H1 (cell line): ENCODE results near the gene MYBL2. TPM values are rescaled to one million over a fixed set of nuclear protein-coding genes. Genes with fewer than 3 reads are reported as not detected.

Source experiments
- CTCF ChIA-PET: fragments of 300-600 bp; sonication (Branson Sonifier 250); formaldehyde crosslinking; loops from one replicate; lab custom pipeline; 2021; ENCODE audit not compliant: partially characterized antibody; lab: Charles Lee
- POLR2A ChIA-PET: fragments of 300-600 bp; sonication (Branson Sonifier 250); formaldehyde crosslinking; loops from one replicate; lab custom pipeline; 2021; ENCODE audit warnings: inconsistent platforms; ENCODE audit not compliant: partially characterized antibody; lab: Charles Lee
- DNase-seq, 2 experiments: peaks; one replicate each; pipeline versions ENCODE4 v3.0.0 to v3.0.0-alpha.2; 2010 to 2022; ENCODE audit warnings: low spot score in 2 of 2, low read depth in 1 of 2, mixed read lengths in 1 of 2
- FAIRE-seq: peaks from 2 replicates; lab custom pipeline; 2011; peaks lifted over from hg19 to GRCh38; lab: Jason Lieb, UNC
- H2AFZ ChIP-seq: 2 replicates; pipeline ENCODE4 v1.8.1; 2012; ENCODE audit warnings: low read length, inconsistent platforms
- H2AK5ac ChIP-seq: 2 replicates; pipeline ENCODE4 v1.6.1; 2013; ENCODE audit warnings: low read depth, low read length
- H2BK120ac ChIP-seq: replicated peaks from 2 replicates; pipeline ENCODE3; 2013; ENCODE audit warnings: low read depth, low read length, inconsistent platforms
- H2BK12ac ChIP-seq: 2 replicates; pipeline ENCODE4 v1.6.1; 2013; ENCODE audit warnings: low read depth, low read length
- H2BK15ac ChIP-seq: 2 replicates; pipeline ENCODE4 v1.6.1; 2013; ENCODE audit warnings: low read length
- H2BK20ac ChIP-seq: 2 replicates; pipeline ENCODE4 v1.6.1; 2013; ENCODE audit warnings: low read length
- H2BK5ac ChIP-seq: 2 replicates; pipeline ENCODE4 v1.6.1; 2013; ENCODE audit warnings: low read depth, low read length
- H3K14ac ChIP-seq: 2 replicates; pipeline ENCODE4 v1.6.1; 2013; ENCODE audit warnings: inconsistent platforms; ENCODE audit not compliant: insufficient read length
- H3K18ac ChIP-seq: 2 replicates; pipeline ENCODE4 v1.6.1; 2013; ENCODE audit warnings: low read length; ENCODE audit errors: extremely low read depth
- H3K23ac ChIP-seq: 2 replicates; pipeline ENCODE4 v1.6.1; 2013; ENCODE audit warnings: inconsistent platforms; ENCODE audit not compliant: insufficient read length
- H3K23me2 ChIP-seq: 2 replicates; pipeline ENCODE4 v1.6.1; 2013; ENCODE audit warnings: low read depth, low read length
- H3K27ac ChIP-seq: 2 replicates; pipeline ENCODE4 v1.6.1; 2011; ENCODE audit warnings: low read depth, low read length, inconsistent platforms
- H3K27me3 ChIP-seq, 4 experiments: replicated peaks in 1 of 4; 1 replicate in 1 of 4; 2 replicates in 3 of 4; pipeline versions ENCODE4 v1.6.1 to v1.8.1; 2011 to 2013; ENCODE audit warnings: low read length in 3 of 4, mild to moderate bottlenecking in 3 of 4, inconsistent platforms in 2 of 4, mixed read lengths in 2 of 4, moderate library complexity in 1 of 4; ENCODE audit not compliant: control insufficient read depth in 3 of 4, insufficient read depth in 3 of 4; ENCODE audit errors: extremely low read depth in 1 of 4
- H3K36me3 ChIP-seq, 4 experiments: 2 replicates each; pipeline versions ENCODE4 v1.6.1 to v1.8.1; 2011 to 2013; ENCODE audit warnings: mild to moderate bottlenecking in 4 of 4, low read length in 3 of 4, moderate library complexity in 2 of 4, control low read depth in 1 of 4, inconsistent platforms in 1 of 4; ENCODE audit not compliant: insufficient read depth in 4 of 4, control insufficient read depth in 2 of 4
- H3K4ac ChIP-seq: replicated peaks from 2 replicates; pipeline ENCODE3; 2013; ENCODE audit warnings: low read length, low read depth, mixed read lengths, inconsistent platforms; ENCODE audit not compliant: insufficient read length
- H3K4me1 ChIP-seq, 4 experiments: replicated peaks in 1 of 4; 1 replicate in 1 of 4; 2 replicates in 3 of 4; pipeline versions ENCODE4 v1.6.1 to v1.8.1; 2011 to 2013; ENCODE audit warnings: low read length in 3 of 4, inconsistent platforms in 2 of 4, mixed read lengths in 1 of 4; ENCODE audit not compliant: insufficient read depth in 4 of 4, control insufficient read depth in 3 of 4
- H3K4me2 ChIP-seq, 2 experiments: 2 replicates each; pipeline versions ENCODE4 v1.6.1 to v1.8.1; 2011 to 2013; ENCODE audit warnings: low read depth in 2 of 2, low read length in 2 of 2, control low read depth in 1 of 2, inconsistent platforms in 1 of 2, mild to moderate bottlenecking in 1 of 2; ENCODE audit not compliant: insufficient read depth in 1 of 2
- H3K4me3 ChIP-seq, 4 experiments: fragments of 200-600, 300-600 bp in 1 of 4; sonication (generic), shearing (Covaris generic), sonication (Bioruptor Twin) in 1 of 4; 2 replicates each; pipeline versions ENCODE4 v1.5.1 to v1.8.1; 2011 to 2016; ENCODE audit warnings: low read length in 4 of 4, low read depth in 3 of 4, control low read depth in 2 of 4, inconsistent platforms in 2 of 4, mild to moderate bottlenecking in 2 of 4, mixed read lengths in 1 of 4, moderate library complexity in 1 of 4; ENCODE audit not compliant: insufficient read depth in 2 of 4; ENCODE audit errors: extremely low read depth in 1 of 4
- H3K56ac ChIP-seq: replicated peaks from 2 replicates; pipeline ENCODE3; 2013; ENCODE audit warnings: low read depth, mild to moderate bottlenecking, mixed read lengths, low read length, inconsistent platforms; ENCODE audit not compliant: insufficient read length
- H3K79me1 ChIP-seq: 2 replicates; pipeline ENCODE4 v1.6.1; 2013; ENCODE audit warnings: low read depth, low read length, control low read depth
- H3K79me2 ChIP-seq, 2 experiments: 2 replicates each; pipeline versions ENCODE4 v1.6.1 to v1.8.1; 2012 to 2013; ENCODE audit warnings: low read length in 2 of 2, mild to moderate bottlenecking in 2 of 2, inconsistent platforms in 1 of 2; ENCODE audit not compliant: insufficient read depth in 2 of 2, control insufficient read depth in 1 of 2
- H3K9ac ChIP-seq, 4 experiments: replicated peaks in 1 of 4; 1 replicate in 1 of 4; 2 replicates in 3 of 4; pipeline versions ENCODE4 v1.6.1 to v1.8.1; 2011 to 2013; ENCODE audit warnings: low read depth in 3 of 4, low read length in 3 of 4, control low read depth in 2 of 4, mild to moderate bottlenecking in 2 of 4, moderate library complexity in 2 of 4, inconsistent platforms in 1 of 4; ENCODE audit errors: extremely low read depth in 1 of 4
- H3K9me3 ChIP-seq, 2 experiments: 2 replicates each; pipeline versions ENCODE4 v1.6.1 to v1.8.1; 2012 to 2013; ENCODE audit warnings: mild to moderate bottlenecking in 2 of 2, moderate library complexity in 2 of 2, control low read depth in 1 of 2, inconsistent platforms in 1 of 2, low read depth in 1 of 2, low read length in 1 of 2, mixed read lengths in 1 of 2; ENCODE audit not compliant: insufficient read depth in 2 of 2
- H4K20me1 ChIP-seq, 2 experiments: replicated peaks in 1 of 2; 2 replicates each; pipeline versions ENCODE3 to v1.8.1; 2011 to 2013; ENCODE audit warnings: inconsistent platforms in 2 of 2, low read length in 2 of 2, mild to moderate bottlenecking in 1 of 2; ENCODE audit not compliant: insufficient read depth in 2 of 2, control insufficient read depth in 1 of 2
- H4K5ac ChIP-seq: 2 replicates; pipeline ENCODE4 v1.6.1; 2013; ENCODE audit warnings: low read length, low read depth, mixed read lengths, inconsistent platforms; ENCODE audit not compliant: insufficient read length
- H4K8ac ChIP-seq: 2 replicates; pipeline ENCODE4 v1.8.0; 2013; ENCODE audit warnings: mild to moderate bottlenecking, moderate library complexity, low read length, inconsistent platforms; ENCODE audit not compliant: insufficient read depth; ENCODE audit errors: extremely low read depth
- H4K91ac ChIP-seq: replicated peaks from 2 replicates; pipeline ENCODE3; 2013; ENCODE audit warnings: low read length, mixed read lengths, inconsistent platforms; ENCODE audit not compliant: insufficient read length
- CHD2 ChIP-seq: IDR thresholded peaks from 2 replicates; pipeline ENCODE4 v1.6.1; 2012; ENCODE audit warnings: low read length, improper control_type of control experiment
- CTBP2 ChIP-seq: IDR thresholded peaks from 2 replicates; pipeline ENCODE4 v1.7.0; 2011; ENCODE audit warnings: borderline replicate concordance, mild to moderate bottlenecking, moderate library complexity, mixed read lengths, low read length; ENCODE audit not compliant: insufficient read depth, insufficient read length
- E2F6 ChIP-seq: IDR thresholded peaks from 2 replicates; pipeline ENCODE4 v1.6.1; 2012; ENCODE audit warnings: inconsistent platforms
- JUND ChIP-seq: IDR thresholded peaks from 2 replicates; pipeline ENCODE4 v1.6.1; 2011; ENCODE audit warnings: mild to moderate bottlenecking, improper control_type of control experiment, low read length
- POLR2A ChIP-seq, 2 experiments: IDR thresholded peaks; 1 replicate in 1 of 2; 2 replicates in 1 of 2; pipeline ENCODE4 v1.6.1; 2011; ENCODE audit warnings: low read depth in 2 of 2, low read length in 2 of 2, mild to moderate bottlenecking in 2 of 2; ENCODE audit errors: control extremely low read depth in 1 of 2
- RNF2 ChIP-seq: fragments of 200-900, 300-1000 bp; sonication (generic); IDR thresholded peaks from 2 replicates; pipeline ENCODE4 v1.7.1; 2016; ENCODE audit warnings: borderline replicate concordance, low read depth, mild to moderate bottlenecking, antibody characterized with exemption, low read length; ENCODE audit not compliant: poor library complexity, severe bottlenecking; ENCODE audit errors: missing control alignments
- SP1 ChIP-seq: IDR thresholded peaks from 2 replicates; pipeline ENCODE4 v1.6.1; 2011; ENCODE audit warnings: low read depth, low read length
- TBP ChIP-seq: IDR thresholded peaks from 2 replicates; pipeline ENCODE4 v1.6.1; 2011; ENCODE audit warnings: low read depth, low read length, improper control_type of control experiment
- ZNF274 ChIP-seq: IDR thresholded peaks from 2 replicates; pipeline ENCODE4 v1.7.0; 2012; ENCODE audit warnings: low read length, borderline replicate concordance; ENCODE audit errors: extremely low read depth
- WGBS, 2 experiments: shearing (Covaris generic) in 1 of 2; methylation state at CpG; one replicate each; pipeline versions ENCODE4 v1.1.6 to v1.1.7; 2013 to 2015; ENCODE audit warnings: low lambda C conversion rate in 2 of 2, mixed read lengths in 2 of 2, inconsistent platforms in 1 of 2, low coverage in 1 of 2, missing lambda C conversion rate in 1 of 2; ENCODE audit not compliant: insufficient replicate concordance in 2 of 2, insufficient coverage in 1 of 2, insufficient read length in 1 of 2; ENCODE audit errors: extremely low coverage in 1 of 2, missing lambda C conversion rate in 1 of 2; 5-methylcytosine and 5-hydroxymethylcytosine counted together
- polyA plus RNA-seq, 7 experiments: library from polyadenylated mRNA; depleted of rRNA in 3 of 7; stranded (reverse) in 5 of 7; unstranded in 2 of 7; fragments of >200 nt in 5 of 7; fragments of 200-250 nt in 2 of 7; gene quantifications; 1 replicate in 5 of 7; 2 replicates in 1 of 7; 4 replicates in 1 of 7; pipeline versions ENCODE4 v1.2.1 to v1.2.3, GENCODE V29; 2011 to 2013; ENCODE audit warnings: missing spikeins in 2 of 7, mixed read lengths in 2 of 7
- total RNA-seq: library from RNA; stranded (reverse); fragmentation: NEBNext Ultra II Directional; extraction: Animal tissue kit (Norgen Biotek cat#: 25700); gene quantifications from 2 replicates; pipeline ENCODE4 v1.2.1, GENCODE V29; 2021

MYBL2 gene
- total and polyA plus RNA-seq, 2 of the 8 experiments (the other 6 are each of a cell fraction or from before 2014, with no cell fraction given) = 75.3 to 207 TPM

GRCh38 chr20:43728686-43729255 lies 61.9 kb downstream of the MYBL2 start:
- Histone ChIP-seq H3K14ac (no peak overlapping the region), H3K56ac (no peak overlapping the region), H4K5ac (no peak overlapping the region), H2AK5ac (no peak overlapping the region), H3K27ac (no peak overlapping the region), H3K4me3 (no peak overlapping the region), H4K91ac (no peak overlapping the region), H4K8ac (no peak overlapping the region), H3K36me3 (no peaks in the 10 kb centered on the region), H3K23me2 (no peaks in the 10 kb centered on the region), H2BK20ac (no peak overlapping the region), H3K27me3 (no peaks in the 10 kb centered on the region), H2AFZ (no peak overlapping the region), H3K79me2 (no peaks in the 10 kb centered on the region), H2BK5ac (no peak overlapping the region), H3K4me2 (no peak overlapping the region), H3K4ac (no peak overlapping the region), H3K18ac (no peak overlapping the region), H2BK12ac (no peak overlapping the region), H2BK120ac (no peak overlapping the region), H2BK15ac (no peak overlapping the region), H4K20me1 (no peaks in the 10 kb centered on the region), H3K23ac (no peak overlapping the region), H3K9me3 (no peaks in the 10 kb centered on the region), H3K9ac (no peak overlapping the region), H3K4me1 (no peaks in the 10 kb centered on the region), H3K79me1 (no peaks in the 10 kb centered on the region)
- DNase-seq (no peak), FAIRE-seq (no peak)
- POLR2A ChIA-PET = interaction anchor here (1.2 kb wide), 1 partner anchor 10 kb away, joined by 6 read pairs; no protein-coding TSS in a partner anchor
- CTCF ChIA-PET = interaction anchor here (0.5 to 1.5 kb wide), 4 partner anchors 11 to 399 kb away, joined by 3 to 8 read pairs (median 3); no protein-coding TSS in a partner anchor
- no peak for TF ChIP-seq POLR2A (IDR thresholded peaks at IDR 0.05; ENCODE audit: control extremely low read depth in 1 of 2, low read depth in 2 of 2, low read length in 2 of 2)
- TF ChIP-seq E2F6 = no peak
- no peak for TF ChIP-seq JUND
- TF ChIP-seq RNF2 = no peak
- TF ChIP-seq TBP = no peak
- no peak for TF ChIP-seq CTBP2
- TF ChIP-seq SP1 = no peak
- no peak for TF ChIP-seq CHD2
- TF ChIP-seq ZNF274 = no peak
- 88% methylated on average over 7 of the region's 7 CpGs; no CpG with 5 or more reads in 1 of the 2 experiments for WGBS, 2 experiments
